CD4-positive, alpha-beta T cell treated with Interleukin-12 subunit alpha and Interleukin-12 subunit beta, for 1 hour (primary cell): ENCODE data around the gene NR3C2.
"Not testable (repeated sequence)": the region's sequence is repeated elsewhere in the genome, so short reads cannot be mapped to it uniquely, and the experiment has no call there.

Source experiments
- DNase-seq: peaks from one replicate; pipeline ENCODE4 v3.0.0-alpha.2; 2020

The NR3C2 gene

DNA sequence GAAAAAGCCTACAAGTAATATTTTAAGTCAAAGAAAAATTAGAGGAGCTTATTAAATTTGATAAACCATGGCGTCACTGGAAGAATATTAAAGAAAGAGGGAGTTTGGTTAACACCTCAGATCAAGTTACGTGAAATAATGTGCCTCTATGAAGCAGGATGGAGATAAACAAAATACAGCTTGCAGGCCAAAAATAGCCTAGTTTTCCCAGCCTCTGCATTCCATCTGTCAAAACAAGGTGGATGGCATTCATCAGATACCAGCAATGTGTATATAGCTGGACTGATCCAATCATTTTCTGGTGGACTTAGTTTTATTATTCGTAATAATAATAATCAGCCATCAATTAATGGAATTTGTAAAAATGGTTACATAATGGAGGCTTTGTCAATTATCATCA, 230.7 kb downstream of the NR3C2 start:
- no peak for DNase-seq

- no peak for DNase-seq
Measured at GRCh38 chr4:148210661-148211060, 231.6 kb downstream of the NR3C2 start.

DNA sequence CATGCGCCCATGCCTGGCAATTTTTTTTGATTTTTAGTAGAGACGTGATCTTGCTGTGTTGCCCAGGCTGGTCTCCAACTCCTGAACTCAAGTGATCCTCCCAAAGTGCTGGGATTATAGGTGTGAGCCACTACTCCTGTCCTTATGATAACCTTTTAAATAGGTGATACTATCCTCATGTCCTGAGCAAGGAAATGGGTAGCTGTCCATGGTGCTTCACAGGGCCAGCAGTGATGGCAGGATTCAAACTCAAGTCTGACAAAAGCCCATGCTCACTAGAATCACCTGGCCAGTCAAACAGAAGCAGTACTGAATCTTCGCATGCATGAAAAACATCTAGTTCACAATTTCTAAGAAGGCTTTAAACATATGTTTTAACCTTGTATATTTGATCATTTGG, 235.1 kb downstream of the NR3C2 start:
- no peak for DNase-seq

DNA sequence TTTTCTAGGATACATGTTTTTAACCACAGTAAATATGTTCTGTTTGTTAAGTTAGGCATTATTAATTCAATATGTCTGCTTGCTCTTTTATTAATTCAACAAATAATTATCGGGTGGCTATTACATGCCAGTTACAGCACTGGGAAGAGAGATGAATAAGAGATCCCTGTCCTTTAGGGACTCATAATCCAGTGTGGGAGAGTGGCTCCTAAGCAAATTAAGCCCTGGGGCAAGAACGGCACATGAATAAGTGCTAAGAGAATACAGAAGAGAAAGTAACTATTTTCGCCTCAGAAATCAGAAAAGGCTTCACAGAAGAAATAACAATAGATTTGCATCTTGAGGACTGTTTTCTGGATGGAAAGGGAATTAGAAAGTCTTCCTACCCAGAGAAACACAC, 236.7 kb downstream of the NR3C2 start:
- DNase-seq: no peak

DNA sequence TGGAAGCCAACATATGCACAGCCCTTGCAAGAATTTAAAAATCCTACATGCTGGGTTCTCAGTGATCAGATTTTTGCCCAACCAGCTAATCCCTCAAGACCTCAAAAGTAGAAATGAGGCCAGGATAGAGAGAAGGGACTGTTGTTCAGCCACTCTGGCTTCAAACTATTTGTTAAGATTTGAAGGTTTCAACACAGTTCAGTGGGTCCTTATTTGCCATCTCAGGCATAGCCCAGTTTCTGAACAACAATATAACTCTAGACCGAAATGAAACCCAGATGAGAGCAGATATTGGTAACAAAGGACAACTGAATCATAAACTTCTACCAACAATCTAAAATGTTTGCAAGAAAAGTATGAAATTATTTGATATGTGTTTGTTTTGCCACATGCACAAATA, 237.3 kb downstream of the NR3C2 start:
- DNase-seq: no peak

- DNase-seq: no peak
Measured at GRCh38 chr4:148204171-148204570, 238.0 kb downstream of the NR3C2 start.

- no peak for DNase-seq
Measured at GRCh38 chr4:148203056-148203898, 238.9 kb downstream of the NR3C2 start.

- DNase-seq: no peak
Measured at GRCh38 chr4:148200960-148201359, 241.3 kb downstream of the NR3C2 start.

DNA sequence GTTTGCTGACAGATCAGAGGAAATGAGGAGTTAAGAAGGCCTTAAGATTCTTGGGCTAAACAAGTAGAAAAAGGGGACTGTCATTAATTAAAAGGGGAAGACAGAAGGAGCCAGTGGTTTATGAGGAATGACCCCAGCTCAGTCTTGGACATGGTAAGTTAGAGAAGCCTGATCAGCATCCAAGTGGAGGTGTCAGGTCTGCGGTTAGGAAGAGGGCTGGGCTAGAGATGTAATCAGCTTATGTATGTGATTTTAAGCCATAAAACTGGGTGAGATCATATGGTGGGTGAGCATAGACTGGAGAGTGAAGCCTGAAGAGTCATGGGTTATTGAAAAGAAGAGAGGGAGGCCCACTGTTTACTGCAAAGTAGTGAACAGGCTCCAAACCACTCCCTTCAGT, 246.1 kb downstream of the NR3C2 start:
- DNase-seq: no peak

GRCh38 chr4:148192526-148192925, 249.7 kb downstream of the NR3C2 start:
- DNase-seq: no peak

- not testable (repeated sequence) for DNase-seq
Measured at GRCh38 chr4:148187454-148188222, 254.6 kb downstream of the NR3C2 start.

DNA sequence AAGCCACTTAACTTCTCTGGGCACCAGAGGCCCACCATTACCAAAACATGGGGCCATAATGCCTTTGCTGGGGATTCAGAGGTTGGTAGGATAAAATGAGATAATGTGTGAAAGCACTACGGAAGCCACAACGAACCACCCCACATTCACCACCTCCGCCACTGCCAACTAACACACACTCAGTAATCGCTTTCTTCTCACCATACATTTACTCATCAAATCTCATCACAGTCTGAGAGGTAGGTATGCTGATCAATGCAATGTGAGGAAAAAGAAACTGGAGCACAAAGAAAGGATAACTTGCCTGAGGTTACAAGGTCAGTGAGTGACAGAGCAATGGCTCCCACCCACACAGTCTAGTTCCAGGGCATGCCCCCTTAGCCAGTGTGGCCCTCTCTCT, 257.3 kb downstream of the NR3C2 start:
- DNase-seq: no peak

DNA sequence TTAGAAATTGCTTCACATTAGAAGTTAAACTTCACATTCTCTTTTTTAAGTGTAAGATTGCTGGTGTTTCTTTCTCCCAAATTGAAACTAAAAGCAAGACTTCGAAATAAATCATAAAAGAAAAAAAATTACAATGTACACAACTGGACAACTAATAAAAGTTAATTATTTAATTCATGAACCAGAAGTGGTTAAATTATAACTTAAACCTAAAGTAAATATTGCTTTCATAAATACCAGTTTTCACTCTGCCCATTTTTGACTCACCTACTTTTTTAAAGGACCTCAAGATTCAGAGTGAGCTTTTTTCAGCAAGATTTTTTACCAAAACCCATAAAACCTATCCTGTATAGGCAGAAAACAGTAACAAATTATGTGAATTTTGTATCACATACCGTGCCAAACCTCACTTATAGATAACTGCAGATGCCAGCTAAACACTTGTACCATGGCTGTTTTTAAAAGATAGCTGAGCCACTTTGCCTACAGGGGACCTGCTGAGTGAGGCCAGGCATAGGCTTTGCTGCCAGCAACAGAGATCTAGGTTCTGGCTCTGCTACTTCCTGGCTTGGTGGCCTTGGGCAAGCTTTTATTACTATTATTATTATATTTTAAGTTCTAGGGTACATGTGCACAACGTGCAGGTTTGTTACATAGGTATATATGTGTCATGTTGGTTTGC, 259.8 kb downstream of the NR3C2 start:
- no peak for DNase-seq

- no peak for DNase-seq
Measured at GRCh38 chr4:148173397-148174017, 268.7 kb downstream of the NR3C2 start.

DNA sequence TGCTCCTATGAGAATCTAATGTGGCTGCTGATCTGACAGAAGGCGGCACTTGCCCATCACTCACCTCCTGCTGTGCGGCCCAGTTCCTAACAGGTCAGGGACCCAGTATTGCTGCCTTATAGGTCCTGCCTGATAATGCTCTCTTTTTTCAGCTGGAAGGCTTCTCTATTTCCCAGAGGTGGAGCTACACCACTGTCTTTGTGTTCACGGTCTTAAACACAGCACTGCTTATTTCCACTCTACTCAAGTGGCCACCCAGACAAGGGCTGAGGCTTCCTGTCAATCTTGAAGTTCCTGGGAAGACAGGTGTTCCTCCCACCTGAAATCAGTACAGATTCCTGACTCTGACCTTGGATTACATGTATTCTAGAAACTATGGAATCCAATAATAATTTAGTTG, 270.6 kb downstream of the NR3C2 start:
- DNase-seq: no peak

DNA sequence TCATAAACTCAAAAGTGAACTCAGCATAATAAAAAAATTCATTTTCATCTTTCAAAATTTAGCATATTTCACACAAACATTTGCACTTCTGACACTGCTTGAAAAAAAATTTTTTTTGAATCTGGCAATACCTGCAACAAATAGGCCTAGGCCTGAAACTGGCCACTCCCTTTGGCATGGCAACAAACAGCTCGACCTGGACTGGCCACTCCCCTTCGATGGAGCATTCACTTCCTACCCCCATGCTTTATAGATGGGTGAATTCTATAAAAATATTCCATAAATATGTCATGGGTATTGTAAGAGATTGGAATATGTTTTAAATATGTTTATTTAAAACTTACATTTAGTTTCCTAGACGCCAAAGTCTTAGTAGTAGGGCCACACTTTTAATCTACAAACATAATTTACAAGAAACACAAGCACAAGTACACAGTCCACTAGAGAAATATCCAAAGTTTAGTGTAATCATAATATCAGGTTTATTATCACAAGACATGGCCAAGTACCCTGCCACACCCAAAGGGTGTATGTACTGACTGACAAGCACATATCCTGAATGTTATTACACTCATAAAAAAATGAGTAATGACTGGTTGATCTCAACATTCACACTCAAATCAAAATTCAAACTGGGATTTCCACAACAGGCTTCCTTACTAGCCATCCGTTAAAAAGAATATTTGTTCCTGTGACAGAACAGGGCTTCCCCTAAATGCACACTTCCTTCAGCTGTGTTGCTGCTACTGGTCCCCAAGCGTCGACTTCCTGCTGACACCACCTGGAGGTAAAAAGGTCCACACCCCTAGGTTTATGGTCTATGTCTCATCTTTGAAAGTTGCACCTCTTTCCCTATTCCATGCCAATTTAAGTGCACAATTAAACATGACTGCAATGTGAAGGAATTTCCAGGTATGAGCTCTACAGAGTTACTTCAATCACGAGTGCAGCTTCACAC, 271.5 kb downstream of the NR3C2 start:
- peak; percentile 7 for DNase-seq

DNA sequence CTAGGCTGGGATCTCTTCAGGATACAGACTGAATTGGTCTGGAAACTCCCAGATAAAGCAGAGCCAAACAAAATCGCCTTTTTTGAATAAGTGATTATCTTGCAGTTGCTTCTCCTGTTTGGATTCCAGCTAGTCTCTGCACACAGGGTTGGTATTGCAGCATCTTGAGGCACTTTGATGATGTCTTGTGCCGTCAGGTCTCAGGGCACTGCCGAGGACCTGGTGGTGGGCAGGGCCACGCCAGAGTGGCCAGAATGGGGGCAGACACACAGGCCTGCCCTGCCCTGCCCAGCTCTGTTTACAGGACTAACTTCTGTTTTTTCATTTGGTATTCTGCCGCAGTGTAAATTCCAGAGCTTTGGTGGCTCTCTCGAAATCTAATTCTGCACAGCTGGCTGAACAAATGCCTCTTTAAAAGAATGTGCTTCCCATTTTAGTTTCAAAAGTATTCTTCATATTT, 276.1 kb downstream of the NR3C2 start:
- DNase-seq: no peak

- no peak for DNase-seq
Measured at GRCh38 chr4:148164557-148164956, 277.7 kb downstream of the NR3C2 start.

GRCh38 chr4:148162991-148163390, 279.2 kb downstream of the NR3C2 start:
- DNase-seq: no peak

DNA sequence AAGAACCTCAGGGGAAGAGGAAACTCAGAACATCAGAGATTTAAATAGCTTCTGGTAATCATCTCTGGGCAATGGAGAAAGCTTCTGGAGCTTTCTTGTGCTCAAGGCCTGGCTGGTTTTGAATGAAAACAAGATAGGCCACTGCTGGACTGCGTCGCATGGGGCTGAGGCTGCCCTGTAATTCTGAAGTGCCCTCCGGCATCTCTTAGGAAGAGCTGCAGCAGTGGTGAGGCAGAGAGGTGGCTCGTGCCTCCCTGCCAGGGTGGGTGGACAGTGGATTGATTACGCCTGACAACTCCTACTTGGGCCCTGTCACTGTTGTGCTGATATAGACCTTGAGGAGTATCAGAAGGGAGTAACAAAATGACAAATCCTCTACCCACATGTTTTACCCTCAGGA, 279.7 kb downstream of the NR3C2 start:
- DNase-seq: no peak

DNA sequence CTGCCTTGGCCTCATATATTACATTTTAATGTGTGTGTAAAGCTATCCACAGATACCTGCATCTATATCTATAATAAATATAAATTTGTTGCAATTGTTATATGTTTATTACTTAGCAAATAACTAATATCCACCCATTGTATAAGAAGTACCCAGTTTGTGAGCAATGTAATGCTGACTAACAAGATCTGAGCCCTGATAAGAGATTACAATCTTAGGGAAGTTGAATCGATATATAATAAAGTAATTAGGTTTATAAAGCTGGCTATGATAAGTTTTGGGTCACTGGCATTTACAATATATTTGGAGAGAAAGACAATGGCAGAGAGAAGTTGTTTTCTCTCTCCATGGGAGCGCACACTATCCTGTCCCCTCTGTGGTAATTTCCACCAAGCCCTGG, 280.6 kb downstream of the NR3C2 start:
- DNase-seq: no peak

DNA sequence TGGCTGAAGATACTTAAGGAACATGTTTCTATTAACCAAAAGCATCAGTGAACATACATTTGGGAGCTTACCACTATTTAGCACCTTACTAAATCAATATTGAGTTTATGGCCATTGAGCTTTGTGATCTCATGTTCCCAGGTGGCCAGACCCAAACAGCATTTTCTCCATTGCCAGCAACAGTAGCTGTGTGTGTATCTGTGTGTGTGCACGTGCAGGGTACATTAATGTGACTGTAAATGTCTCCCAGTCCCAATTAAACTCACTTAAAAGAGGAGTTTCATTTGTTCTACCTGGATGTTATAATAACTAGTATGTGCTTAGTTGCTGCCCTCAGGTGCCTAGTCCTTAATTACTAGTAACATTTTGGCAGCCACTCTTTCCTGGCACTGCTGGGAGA, 282.4 kb downstream of the NR3C2 start:
- DNase-seq: no peak
